Keratinocyte (primary cell): ENCODE data around the gene CHI3L1. TPM values are rescaled to one million over a fixed set of nuclear protein-coding genes. Genes with fewer than 3 reads are reported as not detected.

ENCODE experiments used
- DNase-seq: peaks from one replicate; pipeline ENCODE4 v3.0.0-alpha.2; 2011; ENCODE audit warnings: low read depth, missing footprints, low spot score
- FAIRE-seq: peaks from 2 replicates; lab custom pipeline; 2011; peaks lifted over from hg19 to GRCh38; lab: Jason Lieb, UNC
- H2AFZ ChIP-seq: 2 replicates; pipeline ENCODE4 v1.6.0; 2012; ENCODE audit warnings: low read length, control low read depth, inconsistent platforms; ENCODE audit not compliant: control insufficient read depth
- H3K27ac ChIP-seq: 2 replicates; pipeline ENCODE4 v1.5.1; 2011; ENCODE audit warnings: low read length; ENCODE audit not compliant: control insufficient read depth, insufficient read depth
- H3K27me3 ChIP-seq: 3 replicates; pipeline ENCODE4 v1.6.0; 2011; ENCODE audit warnings: low read length; ENCODE audit not compliant: control insufficient read depth, insufficient read depth; ENCODE audit errors: extremely low read depth
- H3K36me3 ChIP-seq, 2 experiments: 2 replicates in 1 of 2; 3 replicates in 1 of 2; pipeline ENCODE4 v1.5.1; 2011; ENCODE audit warnings: low read length in 2 of 2, mild to moderate bottlenecking in 1 of 2; ENCODE audit not compliant: control insufficient read depth in 2 of 2, insufficient read depth in 2 of 2; ENCODE audit errors: extremely low read depth in 1 of 2
- H3K4me1 ChIP-seq: 3 replicates; pipeline ENCODE4 v1.5.1; 2011; ENCODE audit warnings: low read length; ENCODE audit not compliant: control insufficient read depth, insufficient read depth; ENCODE audit errors: extremely low read depth
- H3K4me2 ChIP-seq: 3 replicates; pipeline ENCODE4 v1.6.0; 2011; ENCODE audit warnings: low read depth, low read length; ENCODE audit not compliant: control insufficient read depth, insufficient read depth; ENCODE audit errors: extremely low read depth
- H3K4me3 ChIP-seq, 3 experiments: fragments of 200-600 bp in 1 of 3; sonication (generic) in 1 of 3; 2 replicates in 2 of 3; 3 replicates in 1 of 3; pipeline ENCODE4 v1.5.1; 2011 to 2016; ENCODE audit warnings: low read length in 3 of 3, mild to moderate bottlenecking in 3 of 3, control low read depth in 2 of 3, inconsistent platforms in 1 of 3, low read depth in 1 of 3, mixed read lengths in 1 of 3, mixed run types in 1 of 3, moderate library complexity in 1 of 3; ENCODE audit not compliant: control insufficient read depth in 2 of 3, insufficient read depth in 2 of 3; ENCODE audit errors: extremely low read depth in 1 of 3
- H3K79me2 ChIP-seq: 2 replicates; pipeline ENCODE4 v1.6.0; 2012; ENCODE audit warnings: low read length; ENCODE audit not compliant: control insufficient read depth, insufficient read depth
- H3K9ac ChIP-seq: 3 replicates; pipeline ENCODE4 v1.6.0; 2011; ENCODE audit warnings: low read length; ENCODE audit not compliant: control insufficient read depth, insufficient read depth; ENCODE audit errors: extremely low read depth
- H3K9me1 ChIP-seq: 3 replicates; pipeline ENCODE4 v1.6.0; 2011; ENCODE audit warnings: low read length; ENCODE audit not compliant: control insufficient read depth, insufficient read depth; ENCODE audit errors: extremely low read depth
- H3K9me3 ChIP-seq: 2 replicates; pipeline ENCODE4 v1.5.1; 2012; ENCODE audit warnings: low read depth, low read length; ENCODE audit not compliant: control insufficient read depth
- H4K20me1 ChIP-seq: 3 replicates; pipeline ENCODE4 v1.6.0; 2011; ENCODE audit warnings: low read length; ENCODE audit not compliant: control insufficient read depth, insufficient read depth; ENCODE audit errors: extremely low read depth
- CTCF ChIP-seq, 3 experiments: IDR thresholded peaks in 1 of 3; conservative IDR thresholded peaks in 1 of 3; optimal IDR thresholded peaks in 1 of 3; 2 replicates in 2 of 3; 3 replicates in 1 of 3; pipeline versions ENCODE3 to v1.5.1; 2011; ENCODE audit warnings: low read length in 3 of 3, mild to moderate bottlenecking in 3 of 3, moderate library complexity in 2 of 3, control low read depth in 1 of 3, inconsistent platforms in 1 of 3; ENCODE audit not compliant: insufficient read depth in 2 of 3; ENCODE audit errors: extremely low read depth in 1 of 3
- EZH2 ChIP-seq: IDR thresholded peaks from one replicate; pipeline ENCODE4 v1.6.1; 2012; ENCODE audit warnings: inconsistent platforms, mild to moderate bottlenecking, low read length, moderate library complexity
- dilution Hi-C: fragments of 300-500 bp; cut with MboI; formaldehyde crosslinking; loops from one replicate; pipeline ENCODE4 v1.7.0; 2020; ENCODE audit warnings: low sequenced_read_pairs; ENCODE audit not compliant: extremely low pct_ligation_motif_present
- polyA plus RNA-seq, 5 experiments: library from polyadenylated mRNA; depleted of rRNA in 3 of 5; stranded (reverse) in 3 of 5; stranded (forward) in 1 of 5; unstranded in 1 of 5; fragments of >200 nt; gene quantifications; 1 replicate in 1 of 5; 2 replicates in 3 of 5; 3 replicates in 1 of 5; pipeline versions ENCODE4 v1.2.1 to v1.2.3, GENCODE V29; 2011 to 2012; ENCODE audit warnings: missing spikeins in 2 of 5, low read depth in 1 of 5, low replicate concordance in 1 of 5

Gene CHI3L1
- polyA plus RNA-seq, 1 donor (not counting 4 experiments of a cell fraction or from before 2014, with no cell fraction given) = 0.20 TPM

- Histone ChIP-seq H3K4me2 (no peak overlapping the region), H3K36me3 (no peaks in the 10 kb centered on the region), H3K4me1 (no peaks in the 10 kb centered on the region), H3K9me1 (no peaks in the 10 kb centered on the region), H3K79me2 (no peaks in the 10 kb centered on the region), H3K27me3 (peaks cover 6% of the 10 kb centered on the region), H3K4me3 (no peak overlapping the region), H3K9ac (no peak overlapping the region), H4K20me1 (no peaks in the 10 kb centered on the region), H3K9me3 (no peaks in the 10 kb centered on the region), H2AFZ (no peak overlapping the region), H3K27ac (no peak overlapping the region)
- FAIRE-seq = no peak
- DNase-seq = no peak
- dilution Hi-C loops = no loop called here
- TF ChIP-seq CTCF (optimal IDR thresholded peaks at IDR 0.05 in 1 of 3, IDR thresholded peaks at IDR 0.05 in 1 of 3, conservative IDR thresholded peaks at IDR 0.05 in 1 of 3; ENCODE audit: extremely low read depth in 1 of 3, insufficient read depth in 2 of 3, low read length in 3 of 3) (no peak), EZH2 (no peak)
Measured at GRCh38 chr1:203180611-203181330, 5.7 kb downstream of the CHI3L1 start.

GRCh38 chr1:203179667-203180005, 6.9 kb downstream of the CHI3L1 start:
- Histone ChIP-seq H3K4me3 (no peak overlapping the region), H3K4me2 (no peak overlapping the region), H3K4me1 (no peaks in the 10 kb centered on the region), H3K9me3 (no peaks in the 10 kb centered on the region), H3K9ac (no peak overlapping the region), H3K79me2 (no peaks in the 10 kb centered on the region), H2AFZ (no peak overlapping the region), H4K20me1 (no peaks in the 10 kb centered on the region), H3K9me1 (no peaks in the 10 kb centered on the region), H3K27me3 (peaks cover 6% of the 10 kb centered on the region), H3K27ac (no peak overlapping the region), H3K36me3 (no peaks in the 10 kb centered on the region)
- DNase-seq (no peak), FAIRE-seq (no peak)
- TF ChIP-seq EZH2 (no peak), CTCF (optimal IDR thresholded peaks at IDR 0.05 in 1 of 3, IDR thresholded peaks at IDR 0.05 in 1 of 3, conservative IDR thresholded peaks at IDR 0.05 in 1 of 3; ENCODE audit: extremely low read depth in 1 of 3, insufficient read depth in 2 of 3, low read length in 3 of 3) (no peak)
- dilution Hi-C loops = no loop called here
